HUES6 (cell line): ENCODE measurements around the gene PLEKHM2.

Source experiments
- H3K27ac ChIP-seq: 2 replicates; pipeline ENCODE4 v1.7.0; 2013; ENCODE audit warnings: low read depth, mild to moderate bottlenecking, low read length, inconsistent platforms
- H3K27me3 ChIP-seq: 2 replicates; pipeline ENCODE4 v1.6.1; 2013; ENCODE audit warnings: low read length; ENCODE audit not compliant: control insufficient read depth, insufficient read depth
- H3K36me3 ChIP-seq: 2 replicates; pipeline ENCODE4 v1.6.1; 2013; ENCODE audit warnings: low read length; ENCODE audit not compliant: control insufficient read depth, insufficient read depth
- H3K4me1 ChIP-seq: 2 replicates; pipeline ENCODE4 v1.6.1; 2013; ENCODE audit warnings: low read length; ENCODE audit not compliant: control insufficient read depth, insufficient read depth
- H3K4me3 ChIP-seq: 2 replicates; pipeline ENCODE4 v1.5.1; 2013; ENCODE audit warnings: low read depth, low read length
- H3K9ac ChIP-seq: one replicate; pipeline ENCODE4 v1.6.1; 2013; ENCODE audit warnings: mild to moderate bottlenecking, low read length
- H3K9me3 ChIP-seq: 2 replicates; pipeline ENCODE4 v1.6.1; 2013; ENCODE audit warnings: low read depth, low read length; ENCODE audit not compliant: control insufficient read depth, insufficient read depth

The PLEKHM2 gene

GRCh38 chr1:15742339-15742801 is 58.2 kb downstream of the PLEKHM2 start, which contains the start of gene TMEM82:
Gene TMEM82 (plus strand): TSS chr1:15742499. CDS start chr1:15742560, 61 bp downstream.
- Histone ChIP-seq H3K27me3 (no peaks in the 10 kb centered on the region), H3K9me3 (no peaks in the 10 kb centered on the region), H3K4me3 (0 out of 2 replicates have a peak within 1 kb of the TSS, but pooled peaks have one; percentile 8), H3K36me3 (no peaks in the 10 kb centered on the region), H3K27ac (no peak within 1 kb of the TSS), H3K4me1 (peaks cover 3% of the 10 kb centered on the region), H3K9ac (no peak within 1 kb of the TSS)

GRCh38 chr1:15744122-15744679 is 60.1 kb downstream of the PLEKHM2 start:
- Histone ChIP-seq H3K9me3 (no peaks in the 10 kb centered on the region), H3K27ac (no peak overlapping the region), H3K4me3 (no peak overlapping the region), H3K36me3 (no peaks in the 10 kb centered on the region), H3K4me1 (peaks cover 7% of the 10 kb centered on the region), H3K9ac (no peak overlapping the region), H3K27me3 (no peaks in the 10 kb centered on the region)

DNA sequence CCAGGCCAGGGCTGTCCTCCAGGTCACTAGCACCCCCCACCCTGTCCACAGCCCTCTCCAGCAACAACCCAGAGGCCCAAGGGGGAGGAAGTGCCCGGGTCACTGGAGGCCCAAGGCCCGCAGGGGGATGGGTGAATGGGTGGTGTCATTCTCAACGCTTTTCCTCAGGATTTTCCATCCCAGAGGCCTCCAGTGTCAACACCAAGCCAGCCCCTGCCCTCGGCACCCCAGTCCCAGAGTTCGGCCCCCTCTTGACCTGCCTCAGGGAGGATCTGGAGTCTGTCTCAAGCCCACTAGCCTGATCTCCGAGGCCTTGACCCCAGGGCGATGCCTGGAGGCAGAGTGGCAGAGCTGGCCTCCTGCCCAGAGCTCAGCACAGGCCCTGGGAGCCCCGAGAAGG is 63.3 kb downstream of the PLEKHM2 start:
- H3K27ac ChIP-seq = no peak overlapping the region
- no peaks in the 10 kb centered on the region for H3K9me3 ChIP-seq
- H3K4me3 ChIP-seq = no peak overlapping the region
- H3K27me3 ChIP-seq = no peaks in the 10 kb centered on the region
- H3K4me1 ChIP-seq = peaks cover 16% of the 10 kb centered on the region
- H3K36me3 ChIP-seq = no peaks in the 10 kb centered on the region
- H3K9ac ChIP-seq = no peak overlapping the region

GRCh38 chr1:15748264-15748663 is 64.1 kb downstream of the PLEKHM2 start:
- no peak overlapping the region for H3K27ac ChIP-seq
- H3K27me3 ChIP-seq = no peaks in the 10 kb centered on the region
- H3K4me1 ChIP-seq = peaks cover 16% of the 10 kb centered on the region
- no peak overlapping the region for H3K4me3 ChIP-seq
- H3K9me3 ChIP-seq = no peaks in the 10 kb centered on the region
- no peak overlapping the region for H3K9ac ChIP-seq
- H3K36me3 ChIP-seq = no peaks in the 10 kb centered on the region

DNA sequence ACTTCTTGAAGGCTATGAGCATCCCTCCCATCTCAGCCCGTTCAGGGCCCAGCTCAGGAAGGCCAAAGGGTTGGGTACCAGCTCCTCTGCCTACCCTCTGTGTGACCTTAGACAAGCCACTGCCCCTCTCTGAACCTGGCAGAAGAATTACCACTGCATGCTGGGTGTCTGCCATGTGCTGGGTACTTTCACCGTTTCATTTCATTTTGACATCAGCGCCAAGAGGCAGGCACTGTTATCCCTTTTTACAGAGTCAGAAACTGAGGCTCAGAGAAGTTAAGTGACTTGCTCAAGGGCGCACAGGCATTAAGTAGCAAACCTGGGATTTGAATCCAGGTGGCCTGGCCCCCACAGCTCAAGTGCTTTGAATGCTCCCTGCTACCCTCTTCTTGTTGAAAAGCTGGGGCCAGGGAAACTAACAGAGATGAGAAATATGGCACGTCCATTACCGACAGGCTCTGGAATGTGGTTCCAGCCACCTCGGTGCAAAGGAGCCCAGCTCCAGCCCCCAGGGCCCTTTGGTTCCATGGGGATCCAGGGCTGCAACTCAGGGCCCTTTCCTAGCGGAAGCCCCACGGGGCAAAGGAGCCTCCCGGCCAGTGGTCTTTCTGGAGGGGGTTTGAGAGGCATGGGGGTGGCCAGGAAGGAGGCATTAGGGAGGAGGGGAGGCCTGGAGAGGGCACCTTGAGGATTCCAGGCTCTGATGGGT is 64.7 kb downstream of the PLEKHM2 start:
- H3K27me3 ChIP-seq = no peaks in the 10 kb centered on the region
- H3K27ac ChIP-seq = no peak overlapping the region
- H3K36me3 ChIP-seq = no peaks in the 10 kb centered on the region
- no peaks in the 10 kb centered on the region for H3K9me3 ChIP-seq
- H3K4me1 ChIP-seq = peaks cover 16% of the 10 kb centered on the region
- no peak overlapping the region for H3K9ac ChIP-seq
- H3K4me3 ChIP-seq = no peak overlapping the region

DNA sequence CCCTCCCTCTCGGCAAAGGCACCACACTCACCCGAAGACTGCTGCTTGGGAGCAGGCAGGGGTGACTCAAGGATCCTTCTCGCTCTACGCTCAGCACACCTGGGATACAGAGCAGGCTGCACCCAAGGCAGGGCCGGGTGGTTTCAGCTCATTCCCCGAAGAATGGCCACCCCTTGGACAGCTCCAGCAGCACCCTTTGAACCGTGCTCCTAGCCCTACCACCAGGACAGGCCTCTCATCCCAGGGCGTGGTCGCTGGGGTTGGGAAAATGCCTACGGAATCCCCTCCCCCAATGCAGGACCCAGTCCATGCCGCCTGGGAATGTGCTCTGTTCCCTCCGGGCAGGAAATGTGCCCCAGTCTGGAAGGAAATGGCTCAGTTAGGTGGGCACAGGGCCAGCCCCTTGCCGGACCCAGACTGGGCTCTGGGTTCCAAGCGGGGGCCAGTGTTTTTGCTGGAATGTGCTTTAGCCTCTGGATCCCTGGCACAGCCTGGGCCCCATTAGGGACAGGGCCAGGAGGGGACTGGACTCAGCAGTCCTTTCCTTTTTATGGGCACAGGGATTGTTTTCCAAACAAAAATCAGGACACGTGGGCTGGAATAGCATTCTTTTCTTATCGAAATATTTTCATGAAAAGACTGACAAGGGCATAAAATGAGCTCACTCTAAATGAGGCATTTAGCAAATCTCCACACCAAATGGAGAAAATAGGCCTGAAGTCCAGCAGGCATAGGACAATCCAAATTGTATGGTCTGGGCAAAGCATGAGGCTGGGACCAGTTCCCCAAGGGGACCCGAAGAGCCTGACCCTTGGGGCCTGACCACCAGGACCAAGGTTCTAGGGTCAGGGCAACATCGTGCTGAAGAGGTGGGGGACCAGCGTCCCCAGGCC is 65.5 kb downstream of the PLEKHM2 start:
- peaks cover 16% of the 10 kb centered on the region for H3K4me1 ChIP-seq
- H3K4me3 ChIP-seq = no peak overlapping the region
- no peak overlapping the region for H3K27ac ChIP-seq
- H3K36me3 ChIP-seq = no peaks in the 10 kb centered on the region
- no peaks in the 10 kb centered on the region for H3K27me3 ChIP-seq
- H3K9ac ChIP-seq = peak overlapping the region; percentile 26
- no peaks in the 10 kb centered on the region for H3K9me3 ChIP-seq

DNA sequence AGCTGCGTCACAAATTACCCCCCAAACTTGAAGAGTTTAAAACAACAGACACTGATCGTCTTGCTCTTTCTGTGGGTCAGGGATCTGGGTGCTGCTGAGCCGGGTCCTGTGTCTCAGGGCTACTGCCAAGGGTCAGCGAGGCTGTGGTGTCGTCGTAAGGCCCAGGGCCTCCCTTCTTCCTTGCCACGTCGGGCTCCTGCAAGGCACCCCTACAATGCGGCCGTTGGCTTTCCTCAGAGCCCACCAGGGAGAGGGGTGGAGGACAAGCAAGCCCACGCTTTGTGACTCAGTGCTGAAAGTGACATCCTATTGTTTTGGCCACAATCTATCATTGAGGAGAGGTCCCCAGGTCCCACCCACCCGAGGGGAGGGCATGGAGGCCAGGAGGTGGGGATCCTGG is 66.8 kb downstream of the PLEKHM2 start:
- H3K27me3 ChIP-seq = no peaks in the 10 kb centered on the region
- no peak overlapping the region for H3K4me3 ChIP-seq
- no peaks in the 10 kb centered on the region for H3K9me3 ChIP-seq
- no peak overlapping the region for H3K9ac ChIP-seq
- H3K36me3 ChIP-seq = no peaks in the 10 kb centered on the region
- H3K4me1 ChIP-seq = peaks cover 25% of the 10 kb centered on the region
- H3K27ac ChIP-seq = no peak overlapping the region

DNA sequence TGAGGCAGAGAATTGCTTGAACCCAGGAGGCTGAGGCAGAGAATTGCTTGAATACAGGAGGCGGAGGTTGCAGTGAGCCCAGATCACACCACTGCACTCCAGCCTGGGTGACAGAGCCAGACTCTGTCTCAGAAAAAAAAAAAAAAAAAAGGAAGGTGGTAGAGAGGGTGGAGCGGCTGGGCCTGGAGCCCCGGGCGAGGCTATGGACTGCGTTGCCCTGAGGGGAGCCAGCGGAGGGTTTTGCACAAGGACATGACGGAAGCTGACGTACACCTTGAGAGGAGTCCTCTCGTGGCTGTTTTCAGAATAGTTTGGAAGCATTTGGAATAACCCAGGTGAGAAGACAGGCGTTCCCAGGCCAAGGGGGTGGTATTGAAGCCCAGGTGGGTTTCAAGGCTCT is 67.6 kb downstream of the PLEKHM2 start:
- H3K27me3 ChIP-seq = peaks cover 4% of the 10 kb centered on the region; the same call in 1 of the 2 replicates
- peaks cover 32% of the 10 kb centered on the region for H3K4me1 ChIP-seq
- no peaks in the 10 kb centered on the region for H3K9me3 ChIP-seq
- H3K4me3 ChIP-seq = no peak overlapping the region
- no peak overlapping the region for H3K9ac ChIP-seq
- H3K27ac ChIP-seq = no peak overlapping the region
- no peaks in the 10 kb centered on the region for H3K36me3 ChIP-seq

DNA sequence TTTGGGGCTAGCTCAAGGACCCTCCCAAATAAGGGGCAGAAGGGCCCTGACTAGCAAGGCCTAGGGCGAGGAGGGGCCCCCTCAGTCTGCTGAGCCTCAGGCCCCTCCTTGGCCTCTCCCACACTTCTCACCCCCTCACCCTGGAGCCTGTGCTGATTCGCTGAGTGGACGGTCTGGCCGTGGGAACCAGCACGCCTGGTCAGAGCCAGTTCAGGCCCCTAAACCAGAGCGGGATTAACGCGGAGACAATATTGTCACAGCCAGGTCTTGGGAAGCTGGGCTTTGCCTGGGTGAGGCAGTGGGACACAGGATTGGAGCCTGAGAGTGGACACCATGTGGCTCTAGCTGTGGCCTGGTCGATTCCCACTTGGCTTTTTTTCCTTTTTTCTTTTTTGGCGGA is 69.7 kb downstream of the PLEKHM2 start:
- peaks cover 46% of the 10 kb centered on the region for H3K4me1 ChIP-seq
- peaks cover 12% of the 10 kb centered on the region; the same call in 1 of the 2 replicates for H3K27me3 ChIP-seq
- no peak overlapping the region for H3K9ac ChIP-seq

GRCh38 chr1:15755021-15755645 is 71.0 kb downstream of the PLEKHM2 start:
- Histone ChIP-seq H3K36me3 (no peaks in the 10 kb centered on the region), H3K4me3 (no peak overlapping the region), H3K4me1 (peaks cover 32% of the 10 kb centered on the region), H3K27ac (no peak overlapping the region), H3K9me3 (no peaks in the 10 kb centered on the region), H3K9ac (no peak overlapping the region), H3K27me3 (peaks cover 12% of the 10 kb centered on the region; the same call in 1 of the 2 replicates)

More for the DNA sequence above, 69.7 kb downstream of the PLEKHM2 start:
- no peaks in the 10 kb centered on the region for H3K36me3 ChIP-seq
- H3K27ac ChIP-seq = no peak overlapping the region
- H3K4me3 ChIP-seq = no peak overlapping the region
- no peaks in the 10 kb centered on the region for H3K9me3 ChIP-seq
